ENCODE data around the gene LGALS3. TPM values are rescaled to one million over a fixed set of nuclear protein-coding genes. Genes with fewer than 3 reads are reported as not detected.

The LGALS3 gene
- total RNA-seq, 1 donor = 368 TPM

DNA sequence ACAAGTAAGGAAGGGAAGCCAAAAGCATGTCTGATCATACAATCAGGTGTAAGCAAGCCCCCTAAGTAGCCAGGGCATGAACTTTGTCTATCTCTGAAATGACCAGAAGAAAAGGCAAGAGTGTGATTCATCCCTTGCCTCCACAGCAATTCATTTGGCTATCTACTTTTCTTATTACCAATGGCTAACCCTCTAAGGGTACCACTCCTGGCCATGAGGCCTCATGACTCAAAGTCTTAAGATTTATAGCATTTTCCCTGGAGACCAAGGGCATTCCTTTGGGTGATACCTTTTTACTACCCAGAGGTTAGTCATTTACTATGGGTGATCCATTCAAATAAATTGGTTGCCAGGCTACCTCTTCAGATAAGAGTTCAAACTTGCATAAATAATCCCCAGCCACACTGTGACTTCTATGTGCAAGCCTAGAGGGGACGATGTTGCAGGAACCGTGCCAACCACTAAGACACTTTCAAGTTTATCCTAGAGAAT, 1.5 kb upstream of the LGALS3 start:
- Histone ChIP-seq H3K27ac (ENCODE audit: low read depth, low read length) (peak overlapping the region; percentile 84), H3K9me3 (ENCODE audit: low read depth, low read length) (no peaks in the 10 kb centered on the region), H3K79me2 (ENCODE audit: insufficient read depth, low read length) (peaks cover 28% of the 10 kb centered on the region), H3K4me2 (ENCODE audit: insufficient read depth, low read length) (peak overlapping the region; percentile 0), H2AFZ (ENCODE audit: low read length) (no peak overlapping the region), H3K4me3 (ENCODE audit: insufficient read depth, low read length) (no peak overlapping the region), H3K27me3 (ENCODE audit: insufficient read depth, low read length) (no peaks in the 10 kb centered on the region), H3K36me3 (ENCODE audit: insufficient read depth, low read length) (peaks cover 3% of the 10 kb centered on the region), H4K20me1 (ENCODE audit: insufficient read depth, low read length) (peaks cover 7% of the 10 kb centered on the region), H3K4me1 (ENCODE audit: insufficient read depth, low read length) (peaks cover 40% of the 10 kb centered on the region)
- TF ChIP-seq, protein P1, sequence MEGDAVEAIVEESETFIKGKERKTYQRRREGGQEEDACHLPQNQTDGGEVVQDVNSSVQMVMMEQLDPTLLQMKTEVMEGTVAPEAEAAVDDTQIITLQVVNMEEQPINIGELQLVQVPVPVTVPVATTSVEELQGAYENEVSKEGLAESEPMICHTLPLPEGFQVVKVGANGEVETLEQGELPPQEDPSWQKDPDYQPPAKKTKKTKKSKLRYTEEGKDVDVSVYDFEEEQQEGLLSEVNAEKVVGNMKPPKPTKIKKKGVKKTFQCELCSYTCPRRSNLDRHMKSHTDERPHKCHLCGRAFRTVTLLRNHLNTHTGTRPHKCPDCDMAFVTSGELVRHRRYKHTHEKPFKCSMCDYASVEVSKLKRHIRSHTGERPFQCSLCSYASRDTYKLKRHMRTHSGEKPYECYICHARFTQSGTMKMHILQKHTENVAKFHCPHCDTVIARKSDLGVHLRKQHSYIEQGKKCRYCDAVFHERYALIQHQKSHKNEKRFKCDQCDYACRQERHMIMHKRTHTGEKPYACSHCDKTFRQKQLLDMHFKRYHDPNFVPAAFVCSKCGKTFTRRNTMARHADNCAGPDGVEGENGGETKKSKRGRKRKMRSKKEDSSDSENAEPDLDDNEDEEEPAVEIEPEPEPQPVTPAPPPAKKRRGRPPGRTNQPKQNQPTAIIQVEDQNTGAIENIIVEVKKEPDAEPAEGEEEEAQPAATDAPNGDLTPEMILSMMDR (IDR thresholded peaks at IDR 0.05; ENCODE audit: extremely low read depth, low read depth, low read length) = no peak
- peak; percentile 96 for DNase-seq (ENCODE audit: insufficient read length, low spot score, missing footprints)

- Histone ChIP-seq H3K4me2 (ENCODE audit: insufficient read depth, low read length) (peak overlapping the region; percentile 95), H3K79me2 (ENCODE audit: insufficient read depth, low read length) (peaks cover 38% of the 10 kb centered on the region), H3K27ac (ENCODE audit: low read depth, low read length) (peak overlapping the region; percentile 84), H2AFZ (ENCODE audit: low read length) (no peak overlapping the region), H4K20me1 (ENCODE audit: insufficient read depth, low read length) (peaks cover 7% of the 10 kb centered on the region), H3K36me3 (ENCODE audit: insufficient read depth, low read length) (peaks cover 3% of the 10 kb centered on the region), H3K4me3 (ENCODE audit: insufficient read depth, low read length) (peak overlapping the region; percentile 73), H3K4me1 (ENCODE audit: insufficient read depth, low read length) (peaks cover 41% of the 10 kb centered on the region), H3K9me3 (ENCODE audit: low read depth, low read length) (no peaks in the 10 kb centered on the region), H3K27me3 (ENCODE audit: insufficient read depth, low read length) (no peaks in the 10 kb centered on the region)
- TF ChIP-seq, protein P1 (IDR thresholded peaks at IDR 0.05; ENCODE audit: extremely low read depth, low read depth, low read length) = no peak
- DNase-seq (ENCODE audit: insufficient read length, low spot score, missing footprints) = no peak
Observed at GRCh38 chr14:55128386-55129085, 516 bp upstream of the LGALS3 start.

- TF ChIP-seq, protein P1 (IDR thresholded peaks at IDR 0.05; ENCODE audit: extremely low read depth, low read depth, low read length) = no peak
- H3K27me3 ChIP-seq (ENCODE audit: insufficient read depth, low read length) = no peaks in the 10 kb centered on the region
- peak overlapping the region; percentile 59 for H2AFZ ChIP-seq (ENCODE audit: low read length)
- peak overlapping the region; percentile 95 for H3K4me2 ChIP-seq (ENCODE audit: insufficient read depth, low read length)
- peak overlapping the region; percentile 73 for H3K4me3 ChIP-seq (ENCODE audit: insufficient read depth, low read length)
- H3K9me3 ChIP-seq (ENCODE audit: low read depth, low read length) = no peaks in the 10 kb centered on the region
- H4K20me1 ChIP-seq (ENCODE audit: insufficient read depth, low read length) = peaks cover 13% of the 10 kb centered on the region
- peak overlapping the region; percentile 84 for H3K27ac ChIP-seq (ENCODE audit: low read depth, low read length)
- peak; percentile 96 for DNase-seq (ENCODE audit: insufficient read length, low spot score, missing footprints)
- peaks cover 49% of the 10 kb centered on the region for H3K79me2 ChIP-seq (ENCODE audit: insufficient read depth, low read length)
- peaks cover 44% of the 10 kb centered on the region for H3K4me1 ChIP-seq (ENCODE audit: insufficient read depth, low read length)
- H3K36me3 ChIP-seq (ENCODE audit: insufficient read depth, low read length) = peaks cover 3% of the 10 kb centered on the region
Observed at GRCh38 chr14:55129428-55130195, 560 bp downstream of the LGALS3 start.

- peak overlapping the region; percentile 95 for H3K4me2 ChIP-seq (ENCODE audit: insufficient read depth, low read length)
- no peaks in the 10 kb centered on the region for H3K27me3 ChIP-seq (ENCODE audit: insufficient read depth, low read length)
- peak overlapping the region; percentile 84 for H3K27ac ChIP-seq (ENCODE audit: low read depth, low read length)
- peak; percentile 86 for DNase-seq (ENCODE audit: insufficient read length, low spot score, missing footprints)
- TF ChIP-seq, protein P1 (IDR thresholded peaks at IDR 0.05; ENCODE audit: extremely low read depth, low read depth, low read length) = no peak
- H3K9me3 ChIP-seq (ENCODE audit: low read depth, low read length) = no peaks in the 10 kb centered on the region
- peak overlapping the region; percentile 73 for H3K4me3 ChIP-seq (ENCODE audit: insufficient read depth, low read length)
- peaks cover 55% of the 10 kb centered on the region for H3K79me2 ChIP-seq (ENCODE audit: insufficient read depth, low read length)
- peaks cover 13% of the 10 kb centered on the region for H4K20me1 ChIP-seq (ENCODE audit: insufficient read depth, low read length)
- peaks cover 44% of the 10 kb centered on the region for H3K4me1 ChIP-seq (ENCODE audit: insufficient read depth, low read length)
- H2AFZ ChIP-seq (ENCODE audit: low read length) = peak overlapping the region; percentile 59
- H3K36me3 ChIP-seq (ENCODE audit: insufficient read depth, low read length) = peaks cover 3% of the 10 kb centered on the region
Observed at GRCh38 chr14:55130196-55130550, 1.1 kb downstream of the LGALS3 start.
